H9 (cell line): ENCODE measurements around the gene LETM1. TPM values are rescaled to one million over a fixed set of nuclear protein-coding genes. Genes with fewer than 3 reads are reported as not detected.

Source experiments
- DNase-seq: peaks from one replicate; pipeline ENCODE4 v3.0.0-alpha.2; 2017
- H2AFZ ChIP-seq: one replicate; pipeline ENCODE4 v1.6.1; 2013; ENCODE audit warnings: mild to moderate bottlenecking, low read length, control low read depth, moderate library complexity
- H2AK5ac ChIP-seq: 2 replicates; pipeline ENCODE4 v1.6.1; 2013; ENCODE audit warnings: low read length, control low read depth, mixed read lengths; ENCODE audit not compliant: insufficient read length
- H2BK120ac ChIP-seq: one replicate; pipeline ENCODE4 v1.6.1; 2013; ENCODE audit warnings: low read depth, mild to moderate bottlenecking, low read length, control low read depth, inconsistent platforms; ENCODE audit not compliant: poor library complexity, severe bottlenecking
- H2BK12ac ChIP-seq: 2 replicates; pipeline ENCODE4 v1.6.1; 2013; ENCODE audit warnings: low read length, control low read depth, mixed read lengths, low read depth; ENCODE audit not compliant: insufficient read length
- H2BK15ac ChIP-seq: 2 replicates; pipeline ENCODE4 v1.6.1; 2013; ENCODE audit warnings: low read depth, low read length, control low read depth
- H2BK20ac ChIP-seq: one replicate; pipeline ENCODE4 v1.6.1; 2013; ENCODE audit warnings: low read depth, mild to moderate bottlenecking, low read length, control low read depth, inconsistent platforms; ENCODE audit not compliant: poor library complexity, severe bottlenecking
- H2BK5ac ChIP-seq: 2 replicates; pipeline ENCODE4 v1.6.1; 2013; ENCODE audit warnings: low read length, control low read depth, mixed read lengths; ENCODE audit not compliant: insufficient read length
- H3K14ac ChIP-seq: 2 replicates; pipeline ENCODE4 v1.6.1; 2013; ENCODE audit warnings: low read length, control low read depth; ENCODE audit not compliant: insufficient read depth
- H3K18ac ChIP-seq: 2 replicates; pipeline ENCODE4 v1.6.1; 2013; ENCODE audit warnings: low read depth, mild to moderate bottlenecking, mixed read lengths, low read length, control low read depth; ENCODE audit not compliant: insufficient read length
- H3K23ac ChIP-seq: 2 replicates; pipeline ENCODE4 v1.6.1; 2013; ENCODE audit warnings: low read length, control low read depth, mixed read lengths, low read depth; ENCODE audit not compliant: insufficient read length
- H3K23me2 ChIP-seq: 2 replicates; pipeline ENCODE4 v1.6.1; 2013; ENCODE audit warnings: low read depth, mild to moderate bottlenecking, mixed read lengths, low read length, control low read depth; ENCODE audit not compliant: insufficient read length, poor library complexity, severe bottlenecking
- H3K27ac ChIP-seq: 2 replicates; pipeline ENCODE4 v1.5.1; 2013; ENCODE audit warnings: low read length, control low read depth, mixed read lengths, low read depth; ENCODE audit not compliant: insufficient read length
- H3K27me3 ChIP-seq: 2 replicates; pipeline ENCODE4 v1.6.1; 2013; ENCODE audit warnings: low read length, control low read depth, inconsistent platforms; ENCODE audit not compliant: insufficient read depth
- H3K4ac ChIP-seq: 2 replicates; pipeline ENCODE4 v1.6.1; 2013; ENCODE audit warnings: low read depth, mild to moderate bottlenecking, control low read depth, inconsistent platforms, low read length, moderate library complexity
- H3K4me1 ChIP-seq: 2 replicates; pipeline ENCODE4 v1.6.1; 2013; ENCODE audit warnings: low read length, control low read depth, inconsistent platforms; ENCODE audit not compliant: insufficient read depth
- H3K4me2 ChIP-seq: 2 replicates; pipeline ENCODE4 v1.6.1; 2013; ENCODE audit warnings: low read length, control low read depth, mixed read lengths; ENCODE audit not compliant: insufficient read length, insufficient read depth
- H3K56ac ChIP-seq: 2 replicates; pipeline ENCODE4 v1.6.1; 2013; ENCODE audit warnings: low read depth, mild to moderate bottlenecking, mixed read lengths, low read length, control low read depth; ENCODE audit not compliant: insufficient read length
- H3K79me1 ChIP-seq: 2 replicates; pipeline ENCODE4 v1.6.1; 2013; ENCODE audit warnings: low read depth, mild to moderate bottlenecking, moderate library complexity, low read length, control low read depth, inconsistent platforms; ENCODE audit not compliant: insufficient read depth, poor library complexity, severe bottlenecking
- H3K79me2 ChIP-seq: 2 replicates; pipeline ENCODE4 v1.6.1; 2013; ENCODE audit warnings: low read length, control low read depth, inconsistent platforms; ENCODE audit not compliant: insufficient read depth
- H3K9ac ChIP-seq: 2 replicates; pipeline ENCODE4 v1.6.1; 2013; ENCODE audit warnings: low read length, control low read depth, mixed read lengths; ENCODE audit not compliant: insufficient read length; ENCODE audit errors: extremely low read depth
- H3K9me3 ChIP-seq: one replicate; pipeline ENCODE4 v1.6.1; 2013; ENCODE audit warnings: low read depth, low read length, inconsistent platforms; ENCODE audit not compliant: control insufficient read depth
- H3T11ph ChIP-seq: one replicate; pipeline ENCODE4 v1.6.1; 2013; ENCODE audit warnings: mild to moderate bottlenecking, low read length, control low read depth, inconsistent platforms
- H4K20me1 ChIP-seq: one replicate; pipeline ENCODE4 v1.6.1; 2013; ENCODE audit not compliant: control insufficient read depth, insufficient read length, insufficient read depth
- H4K5ac ChIP-seq: 2 replicates; pipeline ENCODE4 v1.6.1; 2013; ENCODE audit warnings: low read depth, mild to moderate bottlenecking, mixed read lengths, low read length, control low read depth; ENCODE audit not compliant: insufficient read length
- H4K8ac ChIP-seq: replicated peaks from 2 replicates; pipeline ENCODE4 v1.6.1; 2013; ENCODE audit warnings: low read length, control low read depth, mixed read lengths, low read depth; ENCODE audit not compliant: insufficient read length
- H4K91ac ChIP-seq: 2 replicates; pipeline ENCODE4 v1.6.1; 2013; ENCODE audit warnings: low read depth, mild to moderate bottlenecking, moderate library complexity, mixed read lengths, low read length, control low read depth; ENCODE audit not compliant: insufficient read length
- H3K27ac Mint-ChIP-seq, 3 experiments: 2 replicates in 2 of 3; 3 replicates in 1 of 3; pipeline ENCODE4 v1.8.0; 2020 to 2021; ENCODE audit warnings: mixed read lengths in 3 of 3, mild to moderate bottlenecking in 1 of 3, moderate library complexity in 1 of 3
- H3K27me3 Mint-ChIP-seq: 2 replicates; pipeline ENCODE4 v1.8.0; 2021; ENCODE audit warnings: low read depth, mild to moderate bottlenecking, moderate library complexity, mixed read lengths
- H3K36me3 Mint-ChIP-seq, 3 experiments: 2 replicates in 2 of 3; 3 replicates in 1 of 3; pipeline ENCODE4 v1.8.0; 2020 to 2021; ENCODE audit warnings: low read depth in 3 of 3, mixed read lengths in 3 of 3; ENCODE audit not compliant: insufficient read depth in 1 of 3
- H3K4me1 Mint-ChIP-seq, 2 experiments: 2 replicates each; pipeline ENCODE4 v1.8.0; 2020; ENCODE audit warnings: mixed read lengths in 2 of 2
- H3K4me3 Mint-ChIP-seq, 2 experiments: 2 replicates in 1 of 2; 3 replicates in 1 of 2; pipeline ENCODE4 v1.8.0; 2020 to 2021; ENCODE audit warnings: mild to moderate bottlenecking in 2 of 2, mixed read lengths in 2 of 2, moderate library complexity in 1 of 2
- H3K9me3 Mint-ChIP-seq, 2 experiments: 2 replicates in 1 of 2; 3 replicates in 1 of 2; pipeline ENCODE4 v1.8.0; 2020; ENCODE audit warnings: mild to moderate bottlenecking in 2 of 2, mixed read lengths in 2 of 2, moderate library complexity in 1 of 2
- CTCF ChIP-seq: fragments of 200-600 bp; sonication (generic); conservative IDR thresholded peaks from 3 replicates; pipeline ENCODE4 v1.8.0; 2021; ENCODE audit warnings: antibody characterized with exemption, mild to moderate bottlenecking
- WGBS: extraction: QIAGEN DNeasy Blood & Tissue Kit; methylation state at CpG from one replicate; pipeline ENCODE4 v1.1.7; 2013; ENCODE audit warnings: missing lambda C conversion rate, low lambda C conversion rate, mixed read lengths; ENCODE audit not compliant: insufficient read length; ENCODE audit errors: extremely low coverage; 5-methylcytosine and 5-hydroxymethylcytosine counted together
- total RNA-seq: library from RNA; stranded (reverse); gene quantifications from 2 replicates; pipeline ENCODE4 v1.2.1, GENCODE V29; 2021

LETM1 gene
- total RNA-seq, 1 experiment from 2014 or later = 43.4 TPM

- H3K79me2 ChIP-seq = no peaks in the 10 kb centered on the region
- no peak overlapping the region for H3K4ac ChIP-seq
- H2BK20ac ChIP-seq = no peak overlapping the region
- Mint-ChIP-seq H3K27ac (no peak overlapping the region; a peak in 1 of 7 replicates), H3K9me3 (no peaks in the 10 kb centered on the region), H3K4me1 (peaks cover 18 to 30% of the 10 kb centered on the region in 2 experiments), H3K4me3 (no peak overlapping the region), H3K36me3 (no peaks in the 10 kb centered on the region), H3K27me3 (peaks cover 15% of the 10 kb centered on the region)
- no peak overlapping the region for H3K14ac ChIP-seq
- no peak overlapping the region for H2AK5ac ChIP-seq
- DNase-seq = no peak
- no peak overlapping the region for H2BK120ac ChIP-seq
- H4K8ac ChIP-seq = no peak overlapping the region
- H3K27me3 ChIP-seq = no peaks in the 10 kb centered on the region
- no peak overlapping the region for H3K4me2 ChIP-seq
- no CpG with 5 or more reads among the region's 9 CpGs for WGBS
- H3K79me1 ChIP-seq = no peaks in the 10 kb centered on the region
- no peak overlapping the region for H4K91ac ChIP-seq
- no peaks in the 10 kb centered on the region for H4K20me1 ChIP-seq
- H2BK12ac ChIP-seq = no peak overlapping the region
- no peak overlapping the region for H2AFZ ChIP-seq
- H4K5ac ChIP-seq = no peak overlapping the region
- H3T11ph ChIP-seq = no peak overlapping the region
- no peaks in the 10 kb centered on the region for H3K9me3 ChIP-seq
- TF ChIP-seq CTCF = no peak
- no peak overlapping the region for H3K27ac ChIP-seq
- peaks cover 3% of the 10 kb centered on the region for H3K23me2 ChIP-seq
- no peak overlapping the region for H2BK15ac ChIP-seq
- no peaks in the 10 kb centered on the region; the same call in 1 of the 2 replicates for H3K4me1 ChIP-seq
- H3K23ac ChIP-seq = no peak overlapping the region
- no peak overlapping the region for H3K56ac ChIP-seq
- no peak overlapping the region for H3K9ac ChIP-seq
- no peak overlapping the region for H3K18ac ChIP-seq
- no peak overlapping the region for H2BK5ac ChIP-seq
These were observed 91.3 kb downstream of the LETM1 start for GRCh38 chr4:1764670-1765069.
